HG03378 (cell line): Measurements from ENCODE around the gene PIGV.
"Not testable (repeated sequence)": the region's sequence is repeated elsewhere in the genome, so short reads cannot be mapped to it uniquely, and the experiment has no call there.

Experiments
- ATAC-seq: cut with Tn5 transposase; IDR thresholded peaks from one replicate; pipeline ENCODE4 v1.9.1; 2021; ENCODE audit warnings: mild to moderate bottlenecking, moderate library complexity; ENCODE audit not compliant: unreplicated experiment

The PIGV gene

DNA sequence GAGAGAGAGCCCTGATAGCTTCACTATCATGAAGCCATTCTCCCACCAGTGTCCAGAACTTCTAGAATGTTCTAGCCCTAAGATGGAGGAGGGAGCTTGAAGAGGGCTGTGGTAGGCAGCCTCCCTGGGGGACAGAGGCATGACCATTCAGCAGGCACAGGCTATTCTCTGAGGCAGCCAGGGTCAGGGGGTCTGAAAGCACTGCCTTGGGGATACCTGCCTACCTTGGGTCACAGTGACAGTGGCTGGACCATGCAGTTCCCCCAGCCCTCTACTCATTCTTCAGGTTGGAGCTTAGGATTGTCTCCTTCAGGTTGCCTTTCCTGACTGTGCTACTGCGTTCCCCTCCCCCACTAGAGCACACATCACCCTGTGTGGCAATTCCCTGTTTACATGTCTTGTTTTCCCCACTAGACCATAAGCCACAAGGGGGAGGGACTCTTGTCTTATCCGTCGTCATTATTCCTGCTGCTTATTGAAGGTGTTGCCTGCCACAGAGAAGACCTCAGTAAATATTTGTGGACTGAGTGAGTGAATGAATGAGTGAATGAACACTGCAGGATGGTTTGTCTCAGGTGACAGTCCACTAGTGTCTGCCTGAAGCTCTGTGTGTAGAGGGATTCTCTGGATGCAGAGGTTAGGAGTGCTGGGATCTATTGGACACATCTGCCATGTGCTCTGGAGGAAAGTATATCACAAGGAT, 43.9 kb downstream of the PIGV start:
- ATAC-seq: no peak

DNA sequence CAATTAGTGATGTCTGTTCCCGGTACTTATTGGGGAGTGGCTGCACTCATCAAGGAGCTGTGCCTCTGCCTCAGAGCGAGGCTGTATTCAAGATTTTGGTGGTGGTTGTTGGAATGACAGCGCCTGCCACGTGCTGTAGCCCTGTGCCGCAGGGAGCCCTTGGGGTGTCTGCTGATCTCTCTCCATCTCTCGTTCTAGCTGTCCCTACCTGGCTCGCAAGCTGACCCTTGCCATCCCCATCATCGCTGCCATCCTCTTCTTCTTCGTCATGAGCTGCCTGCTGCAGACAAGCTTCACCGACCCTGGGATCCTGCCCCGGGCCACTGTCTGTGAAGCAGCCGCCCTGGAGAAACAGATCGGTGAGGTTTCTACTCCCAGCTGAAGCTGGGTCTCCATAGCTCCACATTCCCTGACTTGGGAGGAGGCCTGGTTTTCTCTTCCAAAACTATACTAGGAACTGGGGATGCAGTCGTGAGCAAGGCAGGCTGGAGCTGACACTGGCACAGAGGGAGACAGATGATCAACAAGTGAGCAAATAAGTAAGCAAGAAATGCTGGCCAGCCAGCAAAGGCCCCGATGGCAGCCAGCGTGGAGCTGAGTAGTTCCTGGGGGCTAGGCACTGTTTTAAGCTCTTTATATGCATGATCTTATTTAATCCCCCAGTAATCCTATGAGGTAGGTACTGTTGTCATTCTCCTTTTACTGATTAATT, 44.7 kb downstream of the PIGV start:
- ATAC-seq: no peak

- ATAC-seq: peak; percentile 69
Observed at GRCh38 chr1:26833432-26834405, 46.0 kb downstream of the PIGV start.

DNA sequence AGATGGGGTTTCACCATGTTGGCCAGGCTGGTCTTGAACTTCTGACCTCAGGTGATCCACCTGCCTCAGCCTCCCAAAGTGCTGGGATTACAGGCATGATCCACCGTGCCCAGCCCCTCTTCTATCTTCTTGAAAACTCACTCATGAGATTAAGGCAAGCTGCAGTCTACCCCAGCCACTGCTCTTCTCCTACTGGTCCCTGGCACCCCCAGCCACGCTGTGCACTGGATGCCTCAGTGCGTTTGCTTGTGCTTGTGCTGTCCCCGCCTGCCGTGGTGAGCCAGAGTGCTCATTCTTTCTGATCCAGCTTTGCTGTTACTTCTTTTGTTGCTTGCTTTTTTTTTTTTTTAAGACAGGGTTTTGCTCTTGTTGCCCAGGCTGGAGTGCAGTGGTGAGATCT, 49.9 kb downstream of the PIGV start:
- ATAC-seq: not testable (repeated sequence)

GRCh38 chr1:26838474-26839338, 51.0 kb downstream of the PIGV start:
- ATAC-seq: peak; percentile 87

GRCh38 chr1:26839339-26839722, 51.6 kb downstream of the PIGV start:
- ATAC-seq: no peak

- ATAC-seq: no peak
Observed at GRCh38 chr1:26839779-26840178, 52.0 kb downstream of the PIGV start.

DNA sequence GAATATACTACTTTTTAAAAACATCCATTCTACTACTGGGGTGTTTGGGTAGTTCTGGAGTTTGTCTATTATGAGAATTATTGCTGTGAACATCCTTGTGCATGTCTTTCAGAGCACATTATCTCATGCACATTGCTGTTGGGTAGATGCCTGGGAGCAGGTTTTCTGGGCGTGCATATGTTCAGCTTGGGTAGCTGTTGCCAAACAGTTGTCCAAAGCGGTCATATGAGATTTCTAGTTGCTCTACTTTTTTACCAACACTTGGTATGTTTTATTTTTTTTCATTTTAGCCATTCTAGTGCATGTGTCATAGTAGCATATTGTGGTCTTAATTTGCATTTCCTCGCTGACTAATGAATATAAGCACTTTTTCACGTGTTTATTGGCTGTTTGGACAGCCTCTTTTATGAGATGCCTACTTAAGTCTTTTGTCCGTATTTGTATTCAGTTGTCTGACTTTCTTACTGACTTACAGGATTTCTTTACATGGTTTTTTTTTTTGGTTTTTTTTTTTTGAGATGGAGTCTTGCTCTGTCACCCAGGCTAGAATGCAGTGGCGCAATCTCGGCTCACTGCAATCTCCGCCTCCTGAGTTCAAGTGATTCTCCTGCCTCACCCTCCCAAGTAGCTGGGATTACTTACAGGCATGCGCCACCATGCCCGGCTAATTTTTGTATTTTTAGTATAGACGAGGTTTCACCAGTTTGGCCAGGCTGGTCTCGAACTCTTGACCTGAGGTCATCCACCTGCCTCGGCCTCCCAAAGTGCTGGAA, 56.9 kb downstream of the PIGV start:
- no peak for ATAC-seq

GRCh38 chr1:26847826-26848225, 60.1 kb downstream of the PIGV start:
- not testable (repeated sequence) for ATAC-seq
